ENCODE measurements around the gene SF3B4.
"Not testable (repeated sequence)": the region's sequence is repeated elsewhere in the genome, so short reads cannot be mapped to it uniquely, and the experiment has no call there.

The SF3B4 gene, protein sequence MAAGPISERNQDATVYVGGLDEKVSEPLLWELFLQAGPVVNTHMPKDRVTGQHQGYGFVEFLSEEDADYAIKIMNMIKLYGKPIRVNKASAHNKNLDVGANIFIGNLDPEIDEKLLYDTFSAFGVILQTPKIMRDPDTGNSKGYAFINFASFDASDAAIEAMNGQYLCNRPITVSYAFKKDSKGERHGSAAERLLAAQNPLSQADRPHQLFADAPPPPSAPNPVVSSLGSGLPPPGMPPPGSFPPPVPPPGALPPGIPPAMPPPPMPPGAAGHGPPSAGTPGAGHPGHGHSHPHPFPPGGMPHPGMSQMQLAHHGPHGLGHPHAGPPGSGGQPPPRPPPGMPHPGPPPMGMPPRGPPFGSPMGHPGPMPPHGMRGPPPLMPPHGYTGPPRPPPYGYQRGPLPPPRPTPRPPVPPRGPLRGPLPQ

DNA sequence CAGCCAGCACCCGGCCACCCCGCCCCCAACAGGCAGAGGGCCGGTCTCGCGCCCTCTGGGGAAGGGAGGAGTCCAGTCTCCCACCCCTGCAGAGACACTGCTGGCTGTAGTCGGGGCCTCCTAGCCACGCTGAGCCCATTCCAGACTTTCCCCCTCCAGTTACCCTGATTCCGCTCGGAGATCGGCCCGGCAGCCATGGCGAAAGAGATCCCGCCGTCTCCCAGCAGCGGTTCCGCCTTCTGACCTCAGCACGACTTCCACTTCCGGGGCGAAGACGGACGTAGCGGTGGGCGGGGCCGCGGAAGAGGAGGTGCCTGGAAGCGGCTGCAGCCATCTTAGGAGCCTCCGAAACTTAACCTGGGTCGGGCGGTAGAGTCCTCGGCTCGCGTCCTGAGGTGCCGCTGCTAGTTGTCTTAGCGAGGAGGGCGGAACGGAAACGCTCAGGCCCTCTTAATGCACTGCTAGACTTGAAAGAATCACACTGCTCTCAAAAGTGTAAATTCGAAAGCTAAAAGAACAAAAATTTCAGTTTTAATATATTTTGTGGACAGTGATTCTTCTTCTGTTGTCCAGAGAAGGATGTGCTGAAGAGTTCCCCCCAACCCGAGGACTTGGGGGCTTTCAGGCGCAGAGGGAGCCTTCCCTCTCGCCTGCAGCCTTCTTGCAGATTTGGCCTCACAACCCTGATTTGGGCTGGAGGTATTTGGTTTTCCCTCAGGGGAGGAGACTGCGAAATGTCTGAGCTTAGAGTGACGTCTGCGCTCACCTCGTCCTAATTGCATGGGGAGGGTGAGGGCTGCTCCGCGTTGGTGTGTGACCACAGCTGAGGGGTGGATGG lies at the start of gene SF3B4:
TSS of gene SF3B4 (minus strand) at position 241 of the 838 bp plus-strand sequence. CDS start at position 197, 44 bp downstream.
- peak; percentile 95 to 96 for DNase-seq

DNA sequence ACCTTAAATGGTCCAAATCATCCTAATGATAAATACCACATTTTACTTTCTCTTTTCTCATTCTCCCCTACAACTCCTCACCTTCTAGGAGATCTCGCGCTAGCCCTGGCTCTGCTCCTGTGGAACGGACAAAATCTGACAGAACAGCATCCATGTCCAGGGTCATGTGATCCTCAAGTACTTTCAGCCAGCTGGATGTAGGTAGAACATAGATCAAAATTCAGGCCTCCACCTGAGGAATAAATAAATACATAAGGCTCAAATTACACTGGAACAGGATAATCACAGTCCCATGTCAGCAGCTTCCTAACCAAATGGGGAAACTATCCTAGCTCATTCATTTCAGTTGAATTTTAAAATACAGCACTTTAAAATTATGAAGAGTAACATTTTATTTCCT lies 49.7 kb upstream of the SF3B4 start:
- no peak for DNase-seq

DNA sequence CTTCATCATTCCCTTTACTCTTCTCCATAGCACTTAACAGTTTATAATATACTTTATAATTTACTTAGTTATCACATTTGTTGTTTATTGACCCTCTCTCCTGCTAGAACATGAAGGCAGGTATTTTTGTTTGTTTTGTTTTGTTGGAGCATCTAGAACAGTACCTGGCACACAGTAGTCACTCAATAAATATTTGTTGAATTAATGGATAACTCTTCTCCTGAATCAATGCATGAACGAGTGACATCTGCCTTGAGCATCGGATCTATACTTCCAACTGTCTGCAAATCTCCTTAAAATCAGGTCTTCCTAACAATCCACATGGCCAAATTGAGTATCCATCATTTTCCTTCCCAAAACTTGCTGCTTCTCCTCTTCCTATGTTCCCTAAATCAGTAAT lies 44.9 kb upstream of the SF3B4 start:
- no peak for DNase-seq

DNA sequence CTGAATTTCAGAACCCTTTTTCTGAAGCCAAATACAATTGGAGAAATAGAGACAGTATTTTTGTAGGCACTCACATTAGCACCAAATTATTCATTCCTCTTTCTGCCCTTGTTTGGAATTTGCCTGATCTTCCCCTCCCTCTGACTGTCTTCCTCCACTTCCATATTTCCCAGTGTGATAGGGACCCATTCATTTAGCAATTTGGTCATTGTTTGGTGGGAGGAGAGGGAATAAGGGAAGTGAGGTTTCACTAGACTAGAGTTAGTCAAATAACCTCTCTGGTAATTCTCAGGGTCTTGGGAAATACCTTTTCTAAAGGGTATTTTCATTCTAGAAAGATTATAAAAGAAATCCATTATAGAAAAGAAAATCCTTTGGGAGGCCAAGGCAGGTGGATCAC lies 40.0 kb upstream of the SF3B4 start:
- DNase-seq: no peak

DNA sequence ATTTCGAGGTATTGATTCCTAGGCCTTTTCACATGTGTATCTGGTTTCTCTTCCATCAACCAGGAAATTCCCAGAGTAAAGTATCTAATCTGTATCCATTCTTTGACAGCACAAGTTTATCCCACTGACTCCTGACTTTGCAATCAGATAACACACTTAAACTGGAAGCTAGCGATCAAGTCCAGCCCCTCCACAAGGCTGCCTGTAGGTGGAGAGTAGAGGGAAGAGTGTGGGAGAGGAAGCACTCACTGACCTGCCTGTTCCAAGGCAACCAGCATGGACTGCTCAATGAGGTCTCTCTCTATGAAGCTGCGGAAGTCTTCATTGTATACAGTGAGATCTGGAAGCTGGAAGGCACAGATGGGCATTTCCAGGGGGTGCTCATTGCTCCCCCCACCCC lies 39.4 kb upstream of the SF3B4 start:
- DNase-seq: no peak

DNA sequence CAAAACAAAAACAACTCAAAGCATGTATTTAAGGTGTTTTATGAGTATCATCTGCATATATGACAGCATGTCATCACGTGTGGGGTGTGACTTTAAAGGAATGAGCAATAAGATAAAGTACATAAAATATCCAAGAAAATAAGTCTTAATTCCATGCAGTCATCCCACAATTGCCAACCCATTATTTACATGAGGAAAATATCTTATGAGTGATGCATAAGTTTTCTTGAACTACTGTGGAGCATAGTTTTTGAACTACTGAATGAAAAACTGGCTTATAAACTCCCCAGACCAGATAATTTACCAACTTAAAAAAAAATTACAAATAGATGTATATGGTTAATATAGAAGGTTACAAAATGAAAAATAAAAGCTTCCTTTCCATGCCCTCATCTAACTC lies 38.8 kb upstream of the SF3B4 start:
- no peak for DNase-seq

DNA sequence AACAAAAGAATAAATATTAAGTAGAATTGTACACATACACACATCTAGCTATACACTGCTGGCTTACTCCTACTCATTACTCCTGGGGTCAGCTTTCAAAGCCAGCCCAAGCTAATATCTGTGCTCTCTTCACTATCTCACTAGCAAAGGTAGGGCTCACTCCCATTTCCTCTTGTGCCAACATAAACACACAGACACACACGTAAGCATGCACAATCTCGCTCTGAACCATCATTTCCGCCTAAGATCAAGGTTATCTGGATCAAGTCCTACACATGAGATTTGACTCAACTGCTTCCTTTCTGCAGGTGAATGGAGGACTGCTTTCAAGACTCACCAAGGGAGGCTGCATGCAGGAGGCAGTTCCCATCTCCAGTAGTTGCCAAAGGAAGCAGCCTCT lies 37.8 kb upstream of the SF3B4 start:
- no peak for DNase-seq

DNA sequence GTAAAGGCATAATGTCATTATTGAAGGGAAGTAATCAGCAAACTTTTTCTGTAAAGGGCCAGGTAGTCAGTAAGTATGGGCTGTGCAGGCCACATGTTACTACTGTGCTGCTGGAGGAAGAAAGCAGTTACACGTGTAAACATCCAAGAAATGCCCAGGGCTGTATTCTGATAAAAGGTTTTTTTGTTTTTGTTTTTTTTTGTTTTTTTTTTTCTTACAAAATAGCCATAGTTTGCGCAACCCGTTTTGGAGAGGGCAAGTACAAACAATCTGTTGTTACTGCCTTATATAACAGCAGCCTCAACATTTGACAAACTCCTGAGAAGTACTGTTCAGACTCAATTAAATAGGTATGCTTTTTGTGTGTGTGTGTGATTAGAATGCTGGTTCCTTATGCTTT lies 35.8 kb upstream of the SF3B4 start:
- no peak for DNase-seq

DNA sequence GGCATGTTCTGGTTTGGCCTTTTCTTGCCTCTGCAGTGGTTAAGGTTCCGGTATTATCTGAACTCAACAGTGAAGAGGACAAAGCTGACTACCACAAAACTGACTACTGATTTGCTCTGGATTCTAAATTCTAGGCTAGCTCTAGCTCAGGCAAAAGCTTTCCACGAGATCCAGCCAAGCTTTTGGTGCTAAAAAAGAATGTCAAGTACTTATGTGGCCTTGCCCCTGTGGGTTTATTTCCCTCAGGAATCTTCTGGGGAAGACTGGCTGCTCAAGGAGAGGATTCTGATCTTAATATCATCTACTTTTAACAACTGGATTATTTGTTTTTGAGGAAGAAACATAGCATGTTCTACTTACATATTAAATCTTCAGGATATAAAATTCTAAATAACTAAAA lies 35.1 kb upstream of the SF3B4 start:
- DNase-seq: no peak

DNA sequence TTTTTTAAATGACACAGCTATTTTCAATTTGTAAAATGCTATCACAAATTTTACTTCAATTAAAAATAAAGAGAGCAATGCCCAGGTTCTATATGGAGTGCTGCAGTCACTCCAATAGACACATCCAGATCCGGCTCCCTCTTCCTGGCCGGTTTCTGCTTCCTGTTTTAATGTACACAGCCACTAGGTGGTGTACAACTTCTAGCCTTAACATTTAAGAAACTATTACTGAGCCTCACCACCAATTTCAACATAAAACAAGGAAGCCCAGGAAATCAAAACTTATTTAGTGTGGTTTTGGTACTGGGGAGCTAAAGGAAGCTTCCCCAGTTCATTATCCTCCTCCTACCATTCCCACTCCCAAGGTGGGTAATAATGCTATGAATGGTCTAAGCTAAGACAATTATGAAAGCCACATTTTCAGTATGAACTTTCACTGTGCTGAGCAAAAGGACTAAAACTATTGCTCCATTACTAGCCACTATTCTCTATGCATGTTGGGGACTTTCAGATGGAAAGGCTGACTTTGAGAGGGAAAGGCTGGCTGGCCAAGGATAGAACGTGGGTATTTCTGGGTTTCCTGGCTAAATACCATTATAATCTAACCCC lies 34.5 kb upstream of the SF3B4 start:
- DNase-seq: peak; percentile 26 to 35

DNA sequence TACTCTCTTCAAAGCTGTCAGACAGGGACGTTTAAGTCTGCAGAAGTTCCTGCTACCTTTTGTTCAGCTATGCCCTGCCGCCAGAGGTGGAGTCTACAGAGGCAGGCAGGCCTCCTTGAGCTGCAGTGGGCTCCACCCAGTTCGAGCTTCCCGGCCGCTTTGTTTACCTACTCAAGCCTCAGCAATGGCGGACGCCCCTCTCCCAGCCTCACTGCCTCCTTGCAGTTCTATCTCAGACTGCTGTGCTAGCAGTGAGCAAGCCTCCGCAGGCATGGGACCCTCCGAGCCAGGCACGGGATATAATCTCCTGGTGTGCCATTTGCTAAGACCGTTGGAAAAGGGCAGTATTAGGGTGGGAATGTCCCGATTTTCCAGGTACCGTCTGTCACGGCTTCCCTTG lies 29.9 kb upstream of the SF3B4 start:
- not testable (repeated sequence) for DNase-seq

DNA sequence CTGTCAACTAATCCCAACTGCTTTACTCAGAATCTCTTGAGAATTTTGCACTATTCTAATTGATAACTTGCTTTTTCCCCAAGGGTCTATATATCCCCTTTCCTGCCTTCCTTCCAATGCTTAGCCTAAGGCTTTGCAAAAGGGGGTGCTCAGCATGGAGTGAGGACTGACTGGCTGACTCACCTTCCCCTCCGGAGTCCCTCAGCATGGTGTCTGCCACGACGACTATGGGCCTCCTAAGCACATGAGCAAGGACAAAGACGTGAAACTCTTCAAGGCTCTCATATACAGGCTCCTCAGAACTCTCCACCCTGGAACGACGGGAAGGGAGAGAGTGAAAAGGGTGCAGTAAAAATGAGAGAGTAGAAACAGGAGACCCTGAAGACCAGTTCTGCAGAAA lies 22.3 kb upstream of the SF3B4 start:
- DNase-seq: no peak

DNA sequence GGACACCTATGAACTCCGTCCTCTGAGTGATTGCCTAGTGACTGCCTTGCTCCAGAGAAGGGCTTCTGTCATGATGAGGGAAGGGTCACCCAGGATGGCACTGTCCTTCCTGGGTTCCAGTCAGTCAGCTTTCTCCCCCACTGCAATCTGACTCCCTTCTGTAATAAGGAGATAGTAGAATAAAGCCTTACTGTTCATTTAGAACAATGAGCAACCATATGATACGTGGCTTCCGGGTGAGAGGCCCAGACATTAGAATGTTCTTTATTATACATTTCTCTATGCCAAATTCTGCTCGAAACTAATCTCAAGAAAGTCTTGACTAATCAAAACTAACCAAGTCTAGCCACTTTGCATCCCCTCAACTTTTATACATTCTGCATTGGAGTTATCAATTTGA lies 17.6 kb upstream of the SF3B4 start:
- DNase-seq: no peak

DNA sequence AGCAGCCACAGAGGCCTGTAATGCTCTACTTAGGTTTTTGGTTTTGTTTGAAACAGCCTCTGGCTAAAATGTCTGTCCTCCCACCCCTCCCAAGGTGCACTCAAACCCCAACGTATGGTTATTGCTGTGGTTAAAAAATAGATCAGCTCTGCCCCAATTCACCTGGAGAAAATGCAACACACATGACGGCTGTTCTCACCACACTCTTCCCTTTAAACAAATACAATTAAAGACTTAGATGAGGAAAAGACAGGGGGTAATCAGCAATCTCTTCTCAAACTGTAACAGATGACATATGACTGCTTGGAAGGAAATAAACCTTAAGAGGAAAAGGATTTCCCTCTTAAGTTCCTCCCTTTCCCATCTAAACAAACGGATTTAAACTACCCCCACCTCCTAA lies 15.3 kb upstream of the SF3B4 start:
- no peak for DNase-seq

DNA sequence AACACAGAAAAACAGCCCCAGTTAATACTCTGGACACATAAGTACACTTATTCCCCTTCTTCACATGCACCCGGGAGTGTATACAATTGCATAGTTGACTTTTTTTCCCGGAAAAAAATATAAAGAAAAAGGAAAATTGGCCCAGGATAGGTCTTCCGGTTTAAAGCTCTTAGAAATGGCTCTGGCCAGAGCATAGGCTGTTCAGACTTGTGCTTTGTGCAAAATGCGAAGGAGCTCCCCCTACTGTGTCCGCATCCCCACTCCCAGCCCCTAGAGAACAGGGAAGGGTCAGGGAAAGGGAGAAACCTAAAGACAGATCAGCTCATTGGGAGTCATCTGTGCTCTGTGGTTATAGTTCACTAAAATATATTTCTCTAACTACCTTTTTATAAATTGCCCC lies 14.6 kb upstream of the SF3B4 start:
- no peak for DNase-seq

DNA sequence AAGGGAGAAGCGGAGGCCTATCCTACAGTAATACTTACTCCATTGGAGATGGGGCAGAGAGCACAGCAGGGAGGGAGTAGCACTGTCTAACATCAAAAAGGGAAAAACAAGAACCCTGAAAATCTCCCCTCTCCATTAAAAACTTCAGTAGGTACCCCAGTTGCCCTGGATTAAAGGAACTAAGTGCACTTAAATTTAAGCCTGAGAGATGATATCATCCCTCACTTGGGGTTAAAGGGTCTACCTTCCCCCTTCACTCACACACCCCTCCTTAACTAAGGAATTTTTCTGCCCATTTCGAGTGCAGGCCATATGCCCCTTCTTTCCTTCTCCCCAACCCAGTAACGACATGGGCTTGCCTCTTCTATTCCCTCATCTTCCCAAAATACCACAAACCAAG lies 12.8 kb upstream of the SF3B4 start:
- no peak for DNase-seq

DNA sequence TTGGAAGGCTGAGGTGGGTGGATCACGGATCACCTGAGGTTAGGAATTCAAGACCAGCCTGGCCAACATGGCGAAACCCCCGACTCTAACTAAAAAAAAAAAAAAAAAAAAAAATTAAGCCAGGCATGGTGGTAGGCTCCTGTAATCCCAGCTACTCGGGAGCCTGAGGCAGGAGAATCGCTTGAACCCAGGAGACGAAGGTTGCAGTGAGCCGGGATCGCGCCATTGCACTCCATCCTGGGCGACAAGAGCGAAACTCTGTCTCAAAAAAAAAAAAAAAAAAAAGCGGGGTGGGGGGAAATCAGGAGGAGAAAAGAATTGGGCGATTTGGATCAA lies 11.0 kb upstream of the SF3B4 start:
- DNase-seq: not testable (repeated sequence)

DNA sequence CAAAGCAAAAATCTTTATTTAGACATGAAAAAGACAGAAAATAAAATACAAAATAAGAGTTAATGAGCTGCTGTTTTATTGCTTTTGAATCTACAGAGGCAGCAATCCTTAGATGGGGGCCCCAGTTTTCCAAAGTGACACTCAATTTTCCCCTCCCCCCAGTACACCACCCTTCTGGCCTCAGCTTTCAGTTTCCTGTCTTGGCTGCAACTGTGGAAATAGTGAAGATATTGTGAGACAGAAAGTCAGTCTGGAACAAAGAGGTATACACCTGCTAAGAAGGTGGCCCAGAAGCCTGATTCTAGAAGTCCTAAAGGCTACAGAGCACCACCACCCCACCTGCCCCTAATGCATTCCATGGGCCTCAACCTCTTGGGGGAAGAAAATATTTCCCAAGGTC lies 10.2 kb upstream of the SF3B4 start:
- DNase-seq: no peak

DNA sequence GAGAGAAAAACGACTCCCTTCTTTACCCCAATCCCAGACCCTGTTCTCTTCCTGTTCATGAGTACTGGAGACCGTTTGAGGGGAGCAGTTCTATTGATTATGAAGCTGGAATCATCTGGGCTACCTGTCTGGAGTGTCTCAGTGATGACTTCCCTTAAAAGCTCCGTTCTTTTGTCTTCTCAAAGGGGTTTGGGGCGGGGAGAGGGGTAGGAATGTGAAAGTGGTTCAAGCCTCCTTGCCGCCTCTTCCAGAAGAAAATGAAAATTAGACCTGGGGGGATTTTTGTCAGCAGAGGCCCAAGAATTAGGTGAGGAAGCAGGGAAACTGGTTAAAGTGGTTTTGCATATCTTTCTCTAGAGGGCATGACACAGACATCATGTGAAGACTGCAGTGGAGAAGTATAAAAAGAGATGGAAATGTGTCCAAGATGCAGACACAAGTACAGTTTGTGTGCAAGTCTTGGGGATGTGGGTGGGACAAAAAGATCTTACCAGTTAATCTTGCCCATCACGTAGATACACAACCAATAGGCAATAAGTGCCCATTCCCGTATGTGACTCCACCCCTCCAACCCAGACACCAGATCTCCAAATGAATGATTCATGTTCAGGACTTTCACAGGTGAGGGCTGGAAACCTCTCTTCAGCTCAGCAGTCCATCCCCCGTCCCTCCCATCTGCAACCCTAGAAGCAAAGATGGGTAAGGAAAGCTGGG lies 9.5 kb upstream of the SF3B4 start:
- peak in 1 of 2 experiments; percentile 24 for DNase-seq

DNA sequence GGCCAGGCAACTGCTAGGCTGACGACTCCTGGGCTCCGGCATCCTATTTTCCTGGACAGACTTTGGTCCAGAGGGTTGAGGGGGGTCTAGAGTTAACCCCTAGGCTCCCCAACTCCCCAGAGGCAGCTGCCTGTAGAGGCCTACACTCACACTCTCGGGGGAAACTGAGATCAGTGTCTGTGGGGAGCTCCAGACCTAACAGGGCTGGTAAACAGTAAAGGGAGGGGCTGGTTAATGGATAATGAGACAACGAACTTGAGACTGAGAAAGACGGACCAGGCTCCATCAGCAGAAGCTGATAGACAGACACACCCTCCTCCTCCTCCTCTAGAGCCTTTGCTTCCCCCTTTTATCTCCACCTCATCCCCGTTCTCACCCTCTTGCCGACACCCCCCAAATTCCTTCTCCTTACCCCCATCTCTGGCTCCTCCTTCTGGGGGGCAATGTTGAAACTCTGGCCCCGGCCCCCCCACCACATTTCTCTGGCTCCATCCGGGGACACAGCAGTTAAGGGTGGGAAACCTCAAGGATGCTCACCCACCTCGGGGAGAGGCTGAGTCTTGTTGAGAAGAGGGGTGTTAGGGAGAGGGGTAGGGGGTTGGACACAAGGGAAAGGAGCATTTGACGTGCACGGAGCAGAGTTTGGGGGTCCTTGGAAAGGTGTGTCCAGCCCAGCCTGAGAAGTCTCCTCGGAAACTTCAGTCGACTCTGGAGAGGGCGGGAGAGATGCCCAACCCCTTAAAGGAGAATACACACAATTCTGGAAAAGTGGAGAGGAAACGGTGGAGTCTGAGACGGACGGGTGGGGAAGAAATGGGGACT lies 8.8 kb upstream of the SF3B4 start, which contains the start of gene MTMR11:
TSS of gene MTMR11 (minus strand) at position 710 of the 822 bp plus-strand sequence. CDS start at position 478, 232 bp downstream.
- no peak for DNase-seq

DNA sequence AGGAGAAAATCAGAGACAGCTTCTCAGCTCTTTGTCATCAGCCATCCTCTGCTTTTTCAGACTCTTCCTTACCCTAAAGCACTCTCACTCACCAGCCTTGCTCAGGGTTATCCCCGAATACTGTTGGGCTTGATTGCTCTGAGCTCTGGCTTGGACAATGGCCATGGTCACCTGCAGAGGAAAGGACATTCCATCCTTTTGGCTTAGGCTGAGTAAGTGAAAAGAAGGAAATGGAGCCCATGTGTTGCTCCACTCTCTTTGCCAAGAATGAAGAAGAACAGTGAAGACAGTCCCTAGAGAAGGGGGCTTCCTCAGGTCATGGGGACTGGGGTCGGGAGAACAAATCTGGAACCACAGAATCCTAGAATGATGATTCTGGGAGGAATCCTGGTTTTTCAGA lies 6.8 kb upstream of the SF3B4 start:
- DNase-seq: no peak

DNA sequence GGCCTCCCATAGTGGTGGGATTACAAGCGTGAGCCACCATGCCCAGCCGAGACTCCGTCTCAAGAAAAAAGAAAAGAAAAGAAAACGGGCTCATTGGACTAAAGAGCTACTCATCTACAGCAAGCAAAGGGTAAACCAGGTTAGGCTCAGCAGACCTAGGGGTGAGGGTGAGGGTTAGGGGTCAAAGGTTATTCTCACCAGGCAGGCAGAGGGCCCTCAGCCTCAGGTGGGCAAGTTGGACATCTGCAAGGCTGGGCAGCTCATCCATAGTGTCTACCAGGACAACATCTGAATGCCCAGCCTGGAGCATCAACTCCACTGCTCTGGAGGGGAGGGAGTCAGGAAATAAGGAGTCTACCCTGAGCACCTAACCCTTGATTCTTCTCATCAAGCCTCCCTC lies 5.6 kb upstream of the SF3B4 start:
- DNase-seq: no peak
